HepG2 (cell line): Measurements from ENCODE around the gene POC1B. TPM values are rescaled to one million over a fixed set of nuclear protein-coding genes. Genes with fewer than 3 reads are reported as not detected.
A peak's percentile ranks its signal among the peaks of the same experiment; 100 is the strongest.

Source experiments
- ARNT ChIP-seq: fragments of 450-650 bp; IDR thresholded peaks from 2 replicates; pipeline ENCODE4 v1.6.1; 2017
- CTCF ChIP-seq: sonication (generic); formaldehyde crosslinking; IDR thresholded peaks from 2 replicates; pipeline ENCODE4 v1.5.0; 2020; ENCODE audit warnings: mild to moderate bottlenecking, missing genetic modification reagents, moderate library complexity
- HBP1 ChIP-seq: IDR thresholded peaks from 2 replicates; pipeline ENCODE4 v1.6.1; 2016; ENCODE audit warnings: low read depth, control low read depth
- KDM6A ChIP-seq: IDR thresholded peaks from 2 replicates; pipeline ENCODE4 v1.6.1; 2016; ENCODE audit warnings: low read depth
- KLF13 ChIP-seq: sonication (generic); formaldehyde crosslinking; IDR thresholded peaks from 2 replicates; pipeline ENCODE4 v1.4.0; 2020; ENCODE audit warnings: mild to moderate bottlenecking, missing genetic modification reagents
- NCOA5 ChIP-seq: sonication (generic); formaldehyde crosslinking; IDR thresholded peaks from 2 replicates; pipeline ENCODE4 v1.4.0; 2020; ENCODE audit warnings: missing genetic modification reagents
- PRDM15 ChIP-seq: sonication (generic); formaldehyde crosslinking; IDR thresholded peaks from 2 replicates; pipeline ENCODE4 v1.4.0; 2020; ENCODE audit warnings: missing genetic modification reagents
- SALL1 ChIP-seq: sonication (generic); formaldehyde crosslinking; IDR thresholded peaks from 2 replicates; pipeline ENCODE4 v1.8.0; 2022; ENCODE audit warnings: mild to moderate bottlenecking, missing genetic modification reagents
- SCMH1 ChIP-seq: sonication (generic); formaldehyde crosslinking; IDR thresholded peaks from 2 replicates; pipeline ENCODE4 v1.9.0; 2021; ENCODE audit warnings: missing genetic modification reagents, mild to moderate bottlenecking, borderline replicate concordance
- SETDB1 ChIP-seq: sonication (generic); formaldehyde crosslinking; IDR thresholded peaks from 2 replicates; pipeline ENCODE4 v1.5.1; 2020; ENCODE audit warnings: missing genetic modification reagents, mild to moderate bottlenecking, borderline replicate concordance
- SKIL ChIP-seq: sonication (generic); formaldehyde crosslinking; IDR thresholded peaks from 2 replicates; pipeline ENCODE4 v1.8.0; 2022; ENCODE audit warnings: missing genetic modification reagents, mild to moderate bottlenecking, moderate library complexity, borderline replicate concordance
- SNAPC5 ChIP-seq: sonication (generic); formaldehyde crosslinking; IDR thresholded peaks from 2 replicates; pipeline ENCODE4 v1.8.1; 2023; ENCODE audit warnings: mild to moderate bottlenecking, missing genetic modification reagents, borderline replicate concordance
- XRCC5 ChIP-seq: fragments of 200-400 bp; formaldehyde crosslinking; optimal IDR thresholded peaks from 2 replicates; pipeline ENCODE3; 2017; ENCODE audit warnings: mild to moderate bottlenecking, low read length
- ZHX1 ChIP-seq: sonication (generic); formaldehyde crosslinking; IDR thresholded peaks from 2 replicates; pipeline ENCODE4 v1.8.1; 2022; ENCODE audit warnings: low read depth, mild to moderate bottlenecking, missing genetic modification reagents
- ZNF543 ChIP-seq: sonication (generic); formaldehyde crosslinking; IDR thresholded peaks from 2 replicates; pipeline ENCODE4 v1.4.0; 2020; ENCODE audit warnings: mild to moderate bottlenecking, missing genetic modification reagents
- ZNF790 ChIP-seq: sonication (generic); formaldehyde crosslinking; IDR thresholded peaks from 2 replicates; pipeline ENCODE4 v1.8.0; 2022; ENCODE audit warnings: missing genetic modification reagents, mild to moderate bottlenecking, borderline replicate concordance
- polyA plus RNA-seq, 8 experiments: library from polyadenylated mRNA; depleted of rRNA in 3 of 8; stranded (reverse) in 7 of 8; unstranded in 1 of 8; fragments of >200 nt; fragmentation: Illumina TruSeq in 4 of 8; extraction: Trizol in 4 of 8; gene quantifications; 2 replicates each; pipeline versions ENCODE4 v1.2.1 to v1.2.3, GENCODE V29; 2011 to 2016; ENCODE audit warnings: low read depth in 4 of 8, missing spikeins in 1 of 8, mixed read lengths in 1 of 8; ENCODE audit not compliant: insufficient read depth in 1 of 8
- total RNA-seq, 5 experiments: library from RNA; depleted of rRNA; stranded (reverse); fragments of >200 nt; fragmentation: Illumina TruSeq; extraction: Trizol; gene quantifications; 2 replicates each; pipeline ENCODE4 v1.2.3, GENCODE V29; 2016; ENCODE audit warnings: low read depth in 1 of 5

The POC1B gene
- total and polyA plus RNA-seq, 2 of the 13 experiments (the other 11 are each of a cell fraction or from before 2014, with no cell fraction given), result 9.3 to 11.0 TPM

- TF ChIP-seq PRDM15 (CRISPR knock-in tag), result peak; percentile 96
- no peak for TF ChIP-seq SETDB1
- peak; percentile 92 for TF ChIP-seq SALL1 (CRISPR knock-in tag)
- TF ChIP-seq SNAPC5 (CRISPR knock-in tag), result peak; percentile 39; the same call in 1 of the 2 replicates
- no peak for TF ChIP-seq ZNF543
- TF ChIP-seq ARNT, result no peak
- no peak for TF ChIP-seq NCOA5 (CRISPR knock-in tag)
- TF ChIP-seq ZNF790, result no peak
- TF ChIP-seq CTCF (CRISPR knock-in tag), result peak; percentile 41
- TF ChIP-seq XRCC5, result peak; percentile 99
- TF ChIP-seq SKIL, result no peak
- peak; percentile 64; the same call in 1 of the 2 replicates for TF ChIP-seq HBP1 (CRISPR knock-in tag)
- TF ChIP-seq SCMH1, result no peak
- TF ChIP-seq ZHX1 (CRISPR knock-in tag), result peak; percentile 91
- no peak for TF ChIP-seq KDM6A (CRISPR knock-in tag)
- TF ChIP-seq KLF13, result 0 out of 2 replicates have a peak, but pooled peaks have one; percentile 36
Observed at GRCh38 chr12:89525824-89526770, at the start of gene POC1B (continued).
